IPS-18a (cell line): ENCODE measurements around the gene KCNQ1.

Source experiments
- H3K27ac ChIP-seq: one replicate; pipeline ENCODE4 v1.5.1; 2013; ENCODE audit warnings: low read length
- H3K27me3 ChIP-seq: one replicate; pipeline ENCODE4 v1.6.1; 2013; ENCODE audit warnings: mild to moderate bottlenecking, low read length; ENCODE audit not compliant: control insufficient read depth, insufficient read depth
- H3K36me3 ChIP-seq: one replicate; pipeline ENCODE4 v1.6.1; 2013; ENCODE audit warnings: low read depth, low read length; ENCODE audit not compliant: control insufficient read depth
- H3K4me1 ChIP-seq: one replicate; pipeline ENCODE4 v1.6.1; 2013; ENCODE audit warnings: low read depth, low read length; ENCODE audit not compliant: control insufficient read depth
- H3K4me3 ChIP-seq: one replicate; pipeline ENCODE4 v1.5.1; 2013; ENCODE audit warnings: low read length
- H3K9ac ChIP-seq: one replicate; pipeline ENCODE4 v1.6.1; 2013; ENCODE audit warnings: mild to moderate bottlenecking, low read length, moderate library complexity
- H3K9me3 ChIP-seq: one replicate; pipeline ENCODE4 v1.6.1; 2013; ENCODE audit warnings: low read depth, low read length; ENCODE audit not compliant: control insufficient read depth

The KCNQ1 gene

DNA sequence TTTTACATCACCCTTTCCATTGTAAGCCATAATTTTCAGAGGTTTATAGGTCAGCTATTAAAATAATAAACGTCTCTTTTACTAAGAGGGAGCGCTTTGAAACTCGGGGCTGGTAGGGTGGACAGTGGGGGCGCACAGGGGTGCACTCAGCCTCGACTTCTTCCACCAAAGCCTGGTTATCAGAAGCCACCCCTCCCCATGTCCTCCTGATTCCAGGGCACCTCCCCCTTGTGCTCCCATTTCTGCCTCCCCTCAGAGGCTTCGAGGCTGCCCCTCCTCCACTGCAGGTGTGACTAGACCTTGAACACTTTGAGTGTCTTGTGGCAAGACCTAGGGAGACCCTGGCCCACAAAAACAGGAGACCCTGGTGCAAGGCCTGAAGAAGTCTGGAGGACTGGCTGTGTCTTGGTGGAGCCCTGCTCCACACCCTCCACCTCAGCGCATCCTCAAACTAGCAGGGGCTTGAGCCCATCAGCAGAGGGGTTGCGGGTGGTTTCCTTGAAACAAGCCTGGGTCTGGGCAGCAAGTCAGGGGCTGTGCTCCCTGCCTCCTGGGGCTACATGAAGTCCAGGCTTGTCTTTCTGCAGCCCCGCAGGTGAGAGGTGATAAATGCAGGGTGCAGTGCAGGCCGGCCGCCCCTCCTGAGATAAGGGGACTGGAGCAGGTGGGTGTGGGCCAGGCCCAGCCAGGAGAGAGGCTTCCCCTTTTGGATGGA, 437.7 kb downstream of the KCNQ1 start:
- Histone ChIP-seq H3K4me3 (peak overlapping the region; percentile 30), H3K9ac (no peak overlapping the region), H3K9me3 (no peaks in the 10 kb centered on the region), H3K27me3 (peaks cover 75% of the 10 kb centered on the region), H3K27ac (no peak overlapping the region), H3K4me1 (peaks cover 18% of the 10 kb centered on the region), H3K36me3 (no peaks in the 10 kb centered on the region)

- Histone ChIP-seq H3K9ac (peak overlapping the region; percentile 22), H3K27ac (no peak overlapping the region), H3K27me3 (peaks cover 79% of the 10 kb centered on the region), H3K36me3 (no peaks in the 10 kb centered on the region), H3K4me3 (peak overlapping the region; percentile 57), H3K9me3 (no peaks in the 10 kb centered on the region), H3K4me1 (peaks cover 18% of the 10 kb centered on the region)
Measured at GRCh38 chr11:2883640-2883978, 438.8 kb downstream of the KCNQ1 start.

- Histone ChIP-seq H3K9ac (peak overlapping the region; percentile 42), H3K4me3 (peak overlapping the region; percentile 57), H3K4me1 (peaks cover 18% of the 10 kb centered on the region), H3K9me3 (no peaks in the 10 kb centered on the region), H3K36me3 (no peaks in the 10 kb centered on the region), H3K27me3 (peaks cover 77% of the 10 kb centered on the region), H3K27ac (no peak overlapping the region)
Measured at GRCh38 chr11:2883979-2884815, 439.4 kb downstream of the KCNQ1 start.

DNA sequence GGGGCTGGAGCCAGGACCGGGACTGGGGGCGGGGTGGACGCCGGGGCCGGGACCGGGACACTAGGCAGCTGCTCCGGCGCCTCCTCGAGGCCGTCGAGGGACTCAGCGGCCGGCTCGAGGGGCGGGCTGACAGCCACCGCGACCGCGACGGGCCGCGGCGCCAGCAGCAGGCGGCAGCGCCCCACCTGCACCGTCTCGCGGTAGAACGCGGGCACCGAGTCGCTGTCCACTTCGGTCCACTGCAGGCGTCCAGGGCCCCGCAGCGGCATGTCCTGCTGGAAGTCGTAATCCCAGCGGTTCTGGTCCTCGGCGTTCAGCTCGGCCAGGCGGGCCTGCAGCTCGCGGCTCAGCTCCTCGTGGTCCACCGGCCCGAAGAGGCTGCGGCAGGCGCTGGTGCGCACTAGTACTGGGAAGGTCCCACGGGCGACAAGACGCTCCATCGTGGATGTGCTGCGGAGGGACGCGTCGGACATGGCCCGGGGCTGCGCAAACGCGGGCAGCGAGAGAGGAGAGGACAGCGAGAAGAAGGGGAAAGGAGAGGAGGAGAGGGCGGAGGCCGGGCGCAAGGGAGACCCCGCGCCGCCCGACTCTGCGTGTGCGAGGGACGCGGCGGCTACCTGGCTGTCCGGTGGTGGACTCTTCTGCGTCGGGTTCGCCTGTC, 440.3 kb downstream of the KCNQ1 start:
- H3K4me1 ChIP-seq = peaks cover 18% of the 10 kb centered on the region
- no peaks in the 10 kb centered on the region for H3K36me3 ChIP-seq
- peak overlapping the region; percentile 71 for H3K4me3 ChIP-seq
- H3K9me3 ChIP-seq = no peaks in the 10 kb centered on the region
- H3K27me3 ChIP-seq = peaks cover 74% of the 10 kb centered on the region
- no peak overlapping the region for H3K27ac ChIP-seq
- H3K9ac ChIP-seq = peak overlapping the region; percentile 54

DNA sequence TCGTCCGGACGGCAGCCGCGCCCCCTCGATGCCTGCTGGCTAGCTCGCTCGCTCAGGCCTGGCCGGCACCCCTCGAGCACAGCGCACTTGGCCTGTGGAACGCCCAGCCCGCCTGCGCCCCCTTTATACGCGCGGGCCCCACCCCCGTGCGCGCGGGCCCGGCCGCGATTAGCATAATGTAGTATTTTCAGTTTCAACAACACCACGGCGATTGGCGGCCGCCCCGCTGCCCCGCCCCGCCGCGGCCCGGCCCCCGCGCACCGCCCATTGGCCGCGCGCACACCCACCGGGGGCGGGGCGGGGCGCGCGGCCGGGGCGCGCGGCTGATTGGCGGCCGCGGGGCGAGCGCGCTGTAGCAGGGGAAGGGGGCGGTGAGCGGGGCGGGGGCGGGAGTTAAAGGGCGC, 440.9 kb downstream of the KCNQ1 start, which contains the start of gene CDKN1C:
Gene CDKN1C, minus strand, starts transcription at position 98 of the 404 bp plus-strand sequence. CDS start 319 bp downstream, outside the sequence.
- Histone ChIP-seq H3K36me3 (no peaks in the 10 kb centered on the region), H3K4me3 (peak within 1 kb of the TSS; percentile 71), H3K9ac (peak within 1 kb of the TSS; percentile 54), H3K27me3 (peaks cover 68% of the 10 kb centered on the region), H3K9me3 (no peaks in the 10 kb centered on the region), H3K27ac (no peak within 1 kb of the TSS), H3K4me1 (peaks cover 18% of the 10 kb centered on the region)

DNA sequence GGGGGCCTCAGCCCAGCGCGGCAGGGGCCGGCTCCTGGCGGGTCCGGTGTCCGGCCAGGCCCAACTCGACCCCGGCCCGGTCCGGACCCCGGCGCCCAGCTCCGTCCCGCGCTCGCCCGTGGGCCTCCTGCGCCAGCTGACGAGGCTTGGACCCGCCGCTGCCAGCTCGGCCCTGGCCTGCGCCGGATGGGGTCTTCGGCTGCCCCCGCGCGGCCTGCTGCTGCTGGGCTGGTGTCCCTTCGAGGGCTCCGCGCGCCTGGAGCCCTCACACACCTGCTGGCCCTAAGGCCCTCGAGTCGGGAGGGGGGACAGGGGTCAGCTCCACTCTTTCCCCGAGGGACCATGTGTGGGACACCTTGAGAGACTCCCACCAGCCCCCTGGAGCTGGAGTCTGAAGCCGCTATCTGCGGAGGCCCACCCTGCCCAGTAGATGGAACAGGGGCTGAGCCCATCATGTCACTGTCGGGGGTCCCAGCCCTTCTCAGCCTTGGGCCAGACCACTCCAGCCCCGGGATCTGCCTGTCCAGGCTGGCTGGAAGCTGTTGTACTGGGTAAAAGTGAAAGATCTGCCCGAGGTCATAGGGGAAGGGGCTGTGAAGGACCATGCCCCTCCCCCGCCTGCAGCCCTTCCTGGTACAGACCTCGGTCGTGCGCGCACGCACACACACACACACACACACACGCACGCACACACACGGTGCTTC, 441.5 kb downstream of the KCNQ1 start:
- no peak overlapping the region for H3K27ac ChIP-seq
- H3K9ac ChIP-seq = no peak overlapping the region
- H3K4me1 ChIP-seq = peaks cover 21% of the 10 kb centered on the region
- peaks cover 62% of the 10 kb centered on the region for H3K27me3 ChIP-seq
- H3K9me3 ChIP-seq = no peaks in the 10 kb centered on the region
- H3K4me3 ChIP-seq = peak overlapping the region; percentile 33
- H3K36me3 ChIP-seq = no peaks in the 10 kb centered on the region

GRCh38 chr11:2886936-2887335, 442.1 kb downstream of the KCNQ1 start:
- Histone ChIP-seq H3K27ac (no peak overlapping the region), H3K9ac (no peak overlapping the region), H3K4me1 (peaks cover 27% of the 10 kb centered on the region)

GRCh38 chr11:2887515-2888195, 442.8 kb downstream of the KCNQ1 start:
- peaks cover 27% of the 10 kb centered on the region for H3K4me1 ChIP-seq
- no peak overlapping the region for H3K27ac ChIP-seq
- H3K9me3 ChIP-seq = no peaks in the 10 kb centered on the region
- peaks cover 49% of the 10 kb centered on the region for H3K27me3 ChIP-seq
- H3K36me3 ChIP-seq = no peaks in the 10 kb centered on the region
- no peak overlapping the region for H3K9ac ChIP-seq
- H3K4me3 ChIP-seq = no peak overlapping the region

More at GRCh38 chr11:2886936-2887335, 442.1 kb downstream of the KCNQ1 start:
- Histone ChIP-seq H3K27me3 (peaks cover 56% of the 10 kb centered on the region), H3K9me3 (no peaks in the 10 kb centered on the region), H3K4me3 (no peak overlapping the region), H3K36me3 (no peaks in the 10 kb centered on the region)

DNA sequence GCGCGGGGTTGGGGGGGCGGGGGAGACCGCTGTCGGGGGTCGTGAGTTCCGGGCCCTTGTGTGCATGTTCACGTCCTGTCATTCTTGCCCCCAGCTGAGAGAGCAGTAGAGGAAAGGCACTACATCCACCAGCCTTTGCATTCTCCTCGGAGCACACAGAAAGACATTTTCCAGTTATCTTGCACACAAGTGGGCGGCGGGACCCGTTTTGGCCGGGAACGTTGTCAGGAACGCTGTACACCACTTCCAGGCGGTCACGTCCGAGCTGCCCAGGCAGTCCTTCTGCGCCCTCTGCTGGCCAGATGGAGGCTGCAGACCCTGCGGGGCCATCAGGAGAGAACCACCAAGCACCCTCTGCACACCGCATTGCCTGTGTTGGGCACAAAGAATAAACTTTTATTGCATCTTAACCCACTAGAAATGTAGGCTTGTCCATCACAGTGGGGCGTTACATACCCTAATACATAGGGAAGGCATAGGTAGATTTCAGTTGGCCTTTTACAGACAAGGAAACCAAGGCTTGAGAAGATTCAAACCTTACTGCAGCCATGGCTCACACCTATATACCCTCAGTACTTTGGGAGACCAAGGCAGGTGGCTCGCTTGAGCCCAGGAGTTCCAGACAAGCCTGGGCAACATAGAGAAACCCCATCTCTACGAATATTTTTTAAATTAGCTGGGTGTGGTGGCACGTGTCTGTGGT, 443.6 kb downstream of the KCNQ1 start:
- H3K36me3 ChIP-seq = no peaks in the 10 kb centered on the region
- no peaks in the 10 kb centered on the region for H3K9me3 ChIP-seq
- H3K27me3 ChIP-seq = peaks cover 41% of the 10 kb centered on the region
- peaks cover 24% of the 10 kb centered on the region for H3K4me1 ChIP-seq
- H3K4me3 ChIP-seq = no peak overlapping the region
- no peak overlapping the region for H3K9ac ChIP-seq
- H3K27ac ChIP-seq = no peak overlapping the region
